Vagina (tissue), 2 donors: ENCODE results near the gene PARD6A. TPM values are rescaled to one million over a fixed set of nuclear protein-coding genes. Genes with fewer than 3 reads are reported as not detected.

ENCODE experiments used
- DNase-seq, 2 donors: peaks; one replicate each; pipeline ENCODE4 v3.0.0-alpha.2; 2017; ENCODE audit errors: extremely low spot score in 2 of 2
- H3K27ac ChIP-seq: fragments of 200-600 bp; sonication (generic); one replicate; pipeline ENCODE4 v1.5.1; 2019
- H3K27me3 ChIP-seq: fragments of 200-600 bp; sonication (generic); one replicate; pipeline ENCODE4 v1.5.1; 2019
- H3K36me3 ChIP-seq, 2 donors: fragments of 200-600 bp; sonication (generic); one replicate each; pipeline ENCODE4 v1.5.1; 2017 to 2019
- H3K4me1 ChIP-seq: fragments of 200-600 bp; sonication (generic); one replicate; pipeline ENCODE4 v1.5.1; 2019
- H3K4me3 ChIP-seq, 2 donors: fragments of 200-600 bp; sonication (generic); 1 replicate in 1 of 2; 2 replicates in 1 of 2; pipeline ENCODE4 v1.5.1; 2016 to 2019
- H3K9me3 ChIP-seq: fragments of 200-600 bp; sonication (generic); one replicate; pipeline ENCODE4 v1.5.1; 2019
- POLR2A ChIP-seq, 2 donors: fragments of 450-650 bp; IDR thresholded peaks; one replicate each; pipeline ENCODE4 v1.6.1; 2017; ENCODE audit warnings: antibody characterized with exemption in 2 of 2, mild to moderate bottlenecking in 2 of 2, moderate library complexity in 2 of 2
- POLR2AphosphoS5 ChIP-seq, 2 donors: sonication (generic); formaldehyde crosslinking; IDR thresholded peaks; one replicate each; pipeline ENCODE4 v1.9.0; 2017; ENCODE audit warnings: antibody characterized with exemption in 2 of 2, mild to moderate bottlenecking in 2 of 2, low read depth in 1 of 2; ENCODE audit not compliant: insufficient read depth in 1 of 2
- intact Hi-C: fragments of 100-400 bp; cut with DNase I; formaldehyde crosslinking; loops from one replicate; pipeline ENCODE4 v1.15.1; 2023
- total RNA-seq: library from RNA; depleted of rRNA; stranded (reverse); fragments of >200 nt; gene quantifications from one replicate; pipeline ENCODE4 v1.2.3, GENCODE V29; 2016
- TF ChIP-seq, protein P1 (sequence below), 3 experiments: fragments of 450-650 bp in 2 of 3; fragments of 200-600 bp in 1 of 3; sonication (generic) in 1 of 3; IDR thresholded peaks; one replicate each; pipeline ENCODE4 v1.5.1; 2017 to 2019; ENCODE audit warnings: antibody characterized with exemption in 3 of 3, mild to moderate bottlenecking in 2 of 3, moderate library complexity in 2 of 3

Gene PARD6A
- total RNA-seq, 1 donor from 2014 or later: 1.2 TPM

- no peak overlapping the region for H3K4me3 ChIP-seq
- H3K27me3 ChIP-seq: no peaks in the 10 kb centered on the region
- DNase-seq: no peak
- TF ChIP-seq POLR2AphosphoS5 (IDR thresholded peaks at IDR 0.05; ENCODE audit: insufficient read depth in 1 of 2, low read depth in 1 of 2): no peak
- TF ChIP-seq, protein P1, sequence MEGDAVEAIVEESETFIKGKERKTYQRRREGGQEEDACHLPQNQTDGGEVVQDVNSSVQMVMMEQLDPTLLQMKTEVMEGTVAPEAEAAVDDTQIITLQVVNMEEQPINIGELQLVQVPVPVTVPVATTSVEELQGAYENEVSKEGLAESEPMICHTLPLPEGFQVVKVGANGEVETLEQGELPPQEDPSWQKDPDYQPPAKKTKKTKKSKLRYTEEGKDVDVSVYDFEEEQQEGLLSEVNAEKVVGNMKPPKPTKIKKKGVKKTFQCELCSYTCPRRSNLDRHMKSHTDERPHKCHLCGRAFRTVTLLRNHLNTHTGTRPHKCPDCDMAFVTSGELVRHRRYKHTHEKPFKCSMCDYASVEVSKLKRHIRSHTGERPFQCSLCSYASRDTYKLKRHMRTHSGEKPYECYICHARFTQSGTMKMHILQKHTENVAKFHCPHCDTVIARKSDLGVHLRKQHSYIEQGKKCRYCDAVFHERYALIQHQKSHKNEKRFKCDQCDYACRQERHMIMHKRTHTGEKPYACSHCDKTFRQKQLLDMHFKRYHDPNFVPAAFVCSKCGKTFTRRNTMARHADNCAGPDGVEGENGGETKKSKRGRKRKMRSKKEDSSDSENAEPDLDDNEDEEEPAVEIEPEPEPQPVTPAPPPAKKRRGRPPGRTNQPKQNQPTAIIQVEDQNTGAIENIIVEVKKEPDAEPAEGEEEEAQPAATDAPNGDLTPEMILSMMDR (IDR thresholded peaks at IDR 0.05): no peak
- no peak for TF ChIP-seq POLR2A (IDR thresholded peaks at IDR 0.05)
- H3K36me3 ChIP-seq: no peaks in the 10 kb centered on the region
- peaks cover 46% of the 10 kb centered on the region for H3K4me1 ChIP-seq
- no peak overlapping the region for H3K27ac ChIP-seq
- intact Hi-C loops: no loop called here
- H3K9me3 ChIP-seq: no peaks in the 10 kb centered on the region
These were observed 4.1 kb downstream of the PARD6A start for GRCh38 chr16:67664871-67665270.

GRCh38 chr16:67665598-67665997 is 4.8 kb downstream of the PARD6A start:
- Histone ChIP-seq H3K4me3 (peak overlapping the region; percentile 67 to 78), H3K9me3 (no peaks in the 10 kb centered on the region), H3K27ac (no peak overlapping the region), H3K4me1 (peaks cover 45% of the 10 kb centered on the region), H3K36me3 (no peaks in the 10 kb centered on the region), H3K27me3 (no peaks in the 10 kb centered on the region)
- no peak for DNase-seq
- intact Hi-C loops: no loop called here
- TF ChIP-seq, protein P1 (IDR thresholded peaks at IDR 0.05): no peak
- TF ChIP-seq POLR2A (IDR thresholded peaks at IDR 0.05) (no peak), POLR2AphosphoS5 (IDR thresholded peaks at IDR 0.05; ENCODE audit: insufficient read depth in 1 of 2, low read depth in 1 of 2) (no peak)

- peaks cover 43% of the 10 kb centered on the region for H3K4me1 ChIP-seq
- TF ChIP-seq, protein P1 (IDR thresholded peaks at IDR 0.05): no peak
- TF ChIP-seq POLR2AphosphoS5 (IDR thresholded peaks at IDR 0.05; ENCODE audit: insufficient read depth in 1 of 2, low read depth in 1 of 2) (no peak), POLR2A (IDR thresholded peaks at IDR 0.05) (no peak)
- no peak for DNase-seq
- H3K36me3 ChIP-seq: no peaks in the 10 kb centered on the region
- intact Hi-C loops: loop anchor here (2.0 kb wide), 1 partner anchor 103 kb away; the partner anchor contains the start of gene CTCF
- peak overlapping the region; percentile 90 for H3K27ac ChIP-seq
- no peaks in the 10 kb centered on the region for H3K9me3 ChIP-seq
- peak overlapping the region; percentile 67 to 78 for H3K4me3 ChIP-seq
- H3K27me3 ChIP-seq: no peaks in the 10 kb centered on the region
These were observed 5.3 kb downstream of the PARD6A start for GRCh38 chr16:67666032-67666551.

- Histone ChIP-seq H3K27me3 (no peaks in the 10 kb centered on the region), H3K4me1 (peaks cover 36% of the 10 kb centered on the region), H3K4me3 (peak within 1 kb of the TSS; percentile 67 to 78), H3K36me3 (no peaks in the 10 kb centered on the region), H3K27ac (peak within 1 kb of the TSS; percentile 90), H3K9me3 (no peaks in the 10 kb centered on the region)
- peak; percentile 57 to 66 for TF ChIP-seq POLR2AphosphoS5 (IDR thresholded peaks at IDR 0.05; ENCODE audit: insufficient read depth in 1 of 2, low read depth in 1 of 2)
- no peak for TF ChIP-seq POLR2A (IDR thresholded peaks at IDR 0.05)
- TF ChIP-seq, protein P1 (IDR thresholded peaks at IDR 0.05): no peak
- intact Hi-C loops: loop anchor here (2.0 kb wide), 1 partner anchor 104 kb away; the partner anchor contains the start of gene CTCF
- DNase-seq: no peak
These were observed 6.0 kb downstream of the PARD6A start, which contains the start of the genes C16orf86 and ENKD1 for GRCh38 chr16:67666559-67667452. Gene C16orf86, plus strand, starts transcription at chr16:67666814. Its CDS starts 157 bp downstream, at chr16:67666971. Gene ENKD1, minus strand, starts transcription at chr16:67666750. Its CDS starts 308 bp downstream, at chr16:67666442.
